Rectal smooth muscle tissue (tissue), 1 donor: Measurements from ENCODE around the gene ZNF605.
"Not testable (repeated sequence)": the region's sequence is repeated elsewhere in the genome, so short reads cannot be mapped to it uniquely, and the experiment has no call there.

Experiments
- H3K27ac ChIP-seq: one replicate; pipeline ENCODE4 v1.7.0; 2013; ENCODE audit warnings: low read depth, low read length, inconsistent platforms
- H3K27me3 ChIP-seq: one replicate; pipeline ENCODE4 v1.7.0; 2013; ENCODE audit warnings: low read length; ENCODE audit not compliant: control insufficient read depth, insufficient read depth
- H3K36me3 ChIP-seq: one replicate; pipeline ENCODE4 v1.7.0; 2013; ENCODE audit warnings: low read length; ENCODE audit not compliant: control insufficient read depth, insufficient read depth
- H3K4me1 ChIP-seq: one replicate; pipeline ENCODE4 v1.7.0; 2013; ENCODE audit warnings: low read length; ENCODE audit not compliant: control insufficient read depth, insufficient read depth
- H3K4me3 ChIP-seq: one replicate; pipeline ENCODE4 v1.7.0; 2013; ENCODE audit warnings: low read length
- H3K9ac ChIP-seq: one replicate; pipeline ENCODE4 v1.7.0; 2013; ENCODE audit warnings: low read length

The ZNF605 gene

DNA sequence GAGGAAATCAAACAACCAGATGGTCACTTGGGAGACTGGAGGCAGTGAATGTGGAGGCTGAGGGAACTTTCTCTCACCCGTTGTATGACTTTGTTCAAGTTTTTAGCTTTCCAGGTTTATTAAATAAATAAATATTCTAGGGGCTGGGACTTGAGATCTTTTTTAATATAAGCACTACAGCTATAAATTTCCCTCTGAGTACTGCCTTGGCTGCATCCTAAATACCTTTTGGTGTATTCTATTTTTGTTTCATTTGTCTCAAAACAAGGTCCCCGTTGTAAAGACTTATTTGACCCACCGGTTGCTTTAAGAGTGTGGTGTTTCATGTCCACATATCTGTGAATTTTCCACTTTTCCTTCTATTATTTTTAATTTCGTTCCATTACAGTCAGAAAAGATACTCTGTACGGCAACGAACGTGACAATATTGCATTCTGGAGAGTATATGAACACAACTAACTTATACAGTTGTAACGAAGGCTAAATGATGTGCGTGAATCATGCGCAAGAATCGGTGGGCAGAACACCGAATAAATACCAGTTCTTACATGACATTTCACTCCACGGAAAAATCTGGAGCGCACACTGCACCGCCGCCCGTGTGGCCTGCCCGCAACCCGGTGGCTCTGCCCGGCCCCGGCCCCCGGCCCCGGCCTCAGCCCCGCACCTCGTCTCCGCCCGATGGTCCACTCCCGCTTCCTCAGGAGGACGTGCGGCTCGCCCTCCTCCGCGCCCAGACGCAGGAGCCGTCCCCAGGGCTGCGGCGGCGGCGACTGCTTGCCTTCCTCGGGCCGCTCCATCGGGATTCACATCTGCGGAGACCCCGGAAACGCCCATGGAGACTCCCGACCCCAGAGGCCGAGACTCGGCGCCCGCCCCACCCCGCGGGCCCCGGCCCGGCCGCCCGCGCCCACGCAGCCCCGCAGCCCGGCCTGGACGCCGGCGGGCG is 69.3 kb downstream of the ZNF605 start:
- peaks cover 5% of the 10 kb centered on the region for H3K4me1 ChIP-seq
- H3K4me3 ChIP-seq = peak overlapping the region; percentile 74
- peak overlapping the region; percentile 97 for H3K27ac ChIP-seq
- H3K27me3 ChIP-seq = no peaks in the 10 kb centered on the region
- no peaks in the 10 kb centered on the region for H3K36me3 ChIP-seq
- no peak overlapping the region for H3K9ac ChIP-seq

DNA sequence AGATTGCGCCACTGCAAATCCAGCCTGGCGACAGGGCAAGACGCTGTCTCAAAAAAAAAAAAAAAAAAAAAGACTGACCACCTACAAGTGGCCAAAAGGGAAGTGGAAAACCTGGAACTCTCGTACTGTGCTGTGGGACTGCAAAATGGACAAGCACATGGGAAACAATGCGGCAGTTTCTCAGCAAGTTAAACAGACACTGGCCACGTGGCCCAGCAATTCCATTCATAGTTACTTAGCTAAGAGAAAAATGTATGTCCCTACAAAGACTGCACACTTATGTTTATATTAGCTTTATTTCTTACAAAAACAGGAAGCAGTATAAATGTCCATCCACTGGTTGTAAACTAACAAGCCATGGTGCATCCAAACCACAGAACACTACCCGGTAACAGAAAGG is 74.3 kb downstream of the ZNF605 start:
- Histone ChIP-seq H3K27ac (peak overlapping the region; percentile 2), H3K36me3 (peaks cover 5% of the 10 kb centered on the region), H3K9ac (no peak overlapping the region), H3K4me3 (no peak overlapping the region), H3K27me3 (no peaks in the 10 kb centered on the region), H3K4me1 (peaks cover 5% of the 10 kb centered on the region)

DNA sequence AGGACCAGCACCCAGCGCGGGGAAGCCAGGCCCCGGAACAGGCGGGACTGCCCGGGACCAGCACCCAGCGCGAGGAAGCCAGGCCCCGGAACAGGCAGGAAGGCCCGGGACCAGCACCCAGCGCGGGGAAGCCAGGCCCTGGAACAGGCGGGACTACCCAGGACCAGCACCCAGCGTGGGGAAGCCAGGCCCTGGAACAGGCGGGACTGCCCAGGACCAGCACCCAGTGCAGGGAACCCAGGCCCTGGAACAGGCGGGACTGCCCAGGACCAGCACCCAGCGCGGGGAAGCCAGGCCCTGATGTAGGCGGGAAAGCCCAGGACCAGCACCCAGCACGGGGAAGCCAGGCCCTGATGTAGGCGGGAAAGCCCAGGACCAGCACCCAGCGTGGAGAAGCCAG is 81.5 kb downstream of the ZNF605 start:
- not testable (repeated sequence) for H3K4me3 ChIP-seq, H3K27me3 ChIP-seq, H3K27ac ChIP-seq, H3K9ac ChIP-seq, H3K4me1 ChIP-seq
- H3K36me3 ChIP-seq = peaks cover 18% of the 10 kb centered on the region

DNA sequence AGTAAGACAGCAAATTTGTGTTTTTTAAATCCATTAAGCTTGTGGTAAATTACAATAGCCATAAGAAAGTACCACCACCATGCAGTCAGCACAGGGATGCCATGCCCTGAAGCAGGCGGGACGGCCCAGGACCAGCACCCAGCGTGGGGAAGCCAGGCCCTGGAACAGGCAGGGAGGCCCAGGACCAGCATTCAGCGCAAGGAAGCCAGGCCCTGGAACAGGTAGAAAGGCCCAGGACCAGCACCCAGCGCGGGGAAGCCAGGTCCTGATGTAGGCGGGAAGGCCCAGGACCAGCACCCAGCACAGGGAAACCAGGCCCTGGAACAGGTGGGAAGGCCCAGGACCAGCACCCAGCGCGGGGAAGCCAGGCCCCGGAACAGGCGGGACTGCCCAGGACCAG is 81.9 kb downstream of the ZNF605 start:
- Histone ChIP-seq H3K27me3 (no peaks in the 10 kb centered on the region), H3K9ac (no peak overlapping the region), H3K4me3 (no peak overlapping the region), H3K27ac (no peak overlapping the region), H3K36me3 (peaks cover 18% of the 10 kb centered on the region), H3K4me1 (no peaks in the 10 kb centered on the region)

DNA sequence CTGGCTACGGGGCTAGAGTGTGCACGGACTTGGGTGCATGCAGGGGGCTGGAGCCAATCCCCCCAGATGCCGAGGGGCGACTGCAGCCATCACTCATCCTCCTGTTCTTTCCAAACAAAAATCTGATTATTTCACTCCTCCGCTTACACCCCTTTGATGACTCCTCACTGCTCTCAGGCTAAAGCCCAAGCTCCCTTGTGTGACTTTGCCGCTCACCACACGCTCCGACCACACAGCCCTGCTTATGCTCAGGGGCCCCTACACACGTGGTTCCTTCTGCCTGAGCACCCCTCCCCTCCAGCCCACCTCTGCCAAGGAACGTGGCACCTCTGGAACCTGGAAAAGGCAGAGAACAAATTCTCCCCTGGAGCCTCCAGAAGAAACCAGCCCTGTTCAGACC is 82.4 kb downstream of the ZNF605 start:
- no peaks in the 10 kb centered on the region for H3K27me3 ChIP-seq
- no peak overlapping the region for H3K4me3 ChIP-seq
- H3K27ac ChIP-seq = no peak overlapping the region
- peaks cover 18% of the 10 kb centered on the region for H3K36me3 ChIP-seq
- no peaks in the 10 kb centered on the region for H3K4me1 ChIP-seq
- H3K9ac ChIP-seq = no peak overlapping the region

DNA sequence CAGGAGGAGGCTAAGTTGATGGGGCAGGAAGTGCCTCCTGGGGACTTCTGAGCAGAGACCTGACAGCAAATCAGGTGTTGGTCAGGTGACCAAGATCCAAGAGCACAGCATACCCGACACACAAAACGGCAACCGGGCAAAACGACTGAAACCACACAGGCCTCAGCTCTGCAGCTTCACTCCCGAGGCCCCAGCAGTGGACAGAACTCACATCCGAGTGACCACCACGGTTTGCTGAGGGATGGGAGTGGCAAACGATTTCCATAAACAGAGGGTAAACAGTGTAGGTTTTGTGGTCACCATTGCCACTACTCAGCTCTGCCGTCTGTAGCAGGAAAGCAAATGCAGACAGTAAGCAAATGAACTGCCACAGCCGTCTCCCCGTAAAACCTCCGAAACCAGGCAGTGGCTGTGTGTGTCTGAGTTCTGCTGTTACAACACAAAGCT is 83.1 kb downstream of the ZNF605 start:
- H3K36me3 ChIP-seq = peaks cover 18% of the 10 kb centered on the region
- H3K9ac ChIP-seq = no peak overlapping the region
- H3K27me3 ChIP-seq = no peaks in the 10 kb centered on the region
- H3K4me1 ChIP-seq = no peaks in the 10 kb centered on the region
- H3K4me3 ChIP-seq = no peak overlapping the region
- no peak overlapping the region for H3K27ac ChIP-seq

DNA sequence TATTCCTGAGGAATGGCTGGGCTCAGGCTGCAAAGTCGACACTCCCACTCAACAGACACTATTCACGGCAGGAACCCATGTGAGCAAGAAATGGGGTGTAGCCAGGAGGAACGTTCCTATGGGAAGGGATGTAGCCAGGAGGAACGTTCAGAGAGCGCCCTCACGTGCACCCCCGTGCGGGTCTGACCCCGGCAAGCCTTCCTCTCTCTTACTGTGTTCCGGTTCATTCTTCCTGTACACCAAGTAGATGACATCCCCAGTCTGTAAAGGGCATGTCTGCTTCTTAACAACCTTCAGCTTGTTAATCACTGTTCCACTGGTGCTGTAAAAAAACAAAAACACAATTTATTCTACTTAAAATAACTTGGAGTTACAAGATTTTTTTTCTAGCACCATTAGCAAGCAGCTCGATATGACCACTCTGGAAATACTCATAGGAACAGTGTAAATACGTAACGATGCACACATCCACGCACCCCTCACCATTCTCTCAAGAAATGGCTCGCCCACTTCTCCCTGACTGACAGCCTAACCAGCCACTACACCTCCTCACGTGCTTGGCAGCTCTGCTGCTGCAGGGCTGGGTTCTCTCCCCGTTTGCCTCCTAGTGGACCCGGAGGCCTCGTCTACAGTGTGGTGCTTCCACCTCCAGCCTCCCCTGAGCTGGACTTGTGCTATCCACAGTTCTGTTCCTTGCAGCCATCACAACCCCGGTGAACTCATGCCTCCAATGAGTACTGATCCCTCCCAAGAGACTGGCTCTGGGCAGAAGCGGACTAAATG is 83.8 kb downstream of the ZNF605 start:
- Histone ChIP-seq H3K9ac (no peak overlapping the region), H3K27me3 (no peaks in the 10 kb centered on the region), H3K4me3 (no peak overlapping the region), H3K27ac (no peak overlapping the region), H3K4me1 (no peaks in the 10 kb centered on the region), H3K36me3 (peaks cover 20% of the 10 kb centered on the region)

DNA sequence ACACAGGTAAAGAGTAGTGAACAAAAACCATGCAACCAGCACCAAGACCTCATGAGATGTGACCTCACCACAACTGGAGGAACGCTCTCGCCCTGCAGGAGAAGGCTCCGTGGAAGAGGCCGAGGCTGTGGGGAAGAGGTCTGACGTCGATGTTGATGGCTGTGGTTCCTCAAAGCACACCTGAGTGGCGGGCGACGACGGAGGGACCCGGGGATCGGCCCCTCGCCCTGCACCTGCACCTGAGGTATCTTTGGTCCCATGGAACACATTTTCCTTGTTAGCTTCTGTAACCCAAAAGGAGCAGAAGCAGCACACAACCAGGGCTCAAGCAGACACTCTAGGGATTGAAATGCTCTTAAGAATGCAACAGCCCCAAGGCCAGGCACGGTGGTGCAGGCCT is 86.6 kb downstream of the ZNF605 start:
- Histone ChIP-seq H3K27me3 (no peaks in the 10 kb centered on the region), H3K4me3 (no peak overlapping the region), H3K27ac (no peak overlapping the region), H3K9ac (no peak overlapping the region), H3K36me3 (peaks cover 24% of the 10 kb centered on the region), H3K4me1 (no peaks in the 10 kb centered on the region)
